ENCODE results near the gene THRAP3. TPM values are rescaled to one million over a fixed set of nuclear protein-coding genes. Genes with fewer than 3 reads are reported as not detected.

THRAP3 gene
- total RNA-seq, 4 donors from 2014 or later = 88.9 to 129 (median 115) TPM

DNA sequence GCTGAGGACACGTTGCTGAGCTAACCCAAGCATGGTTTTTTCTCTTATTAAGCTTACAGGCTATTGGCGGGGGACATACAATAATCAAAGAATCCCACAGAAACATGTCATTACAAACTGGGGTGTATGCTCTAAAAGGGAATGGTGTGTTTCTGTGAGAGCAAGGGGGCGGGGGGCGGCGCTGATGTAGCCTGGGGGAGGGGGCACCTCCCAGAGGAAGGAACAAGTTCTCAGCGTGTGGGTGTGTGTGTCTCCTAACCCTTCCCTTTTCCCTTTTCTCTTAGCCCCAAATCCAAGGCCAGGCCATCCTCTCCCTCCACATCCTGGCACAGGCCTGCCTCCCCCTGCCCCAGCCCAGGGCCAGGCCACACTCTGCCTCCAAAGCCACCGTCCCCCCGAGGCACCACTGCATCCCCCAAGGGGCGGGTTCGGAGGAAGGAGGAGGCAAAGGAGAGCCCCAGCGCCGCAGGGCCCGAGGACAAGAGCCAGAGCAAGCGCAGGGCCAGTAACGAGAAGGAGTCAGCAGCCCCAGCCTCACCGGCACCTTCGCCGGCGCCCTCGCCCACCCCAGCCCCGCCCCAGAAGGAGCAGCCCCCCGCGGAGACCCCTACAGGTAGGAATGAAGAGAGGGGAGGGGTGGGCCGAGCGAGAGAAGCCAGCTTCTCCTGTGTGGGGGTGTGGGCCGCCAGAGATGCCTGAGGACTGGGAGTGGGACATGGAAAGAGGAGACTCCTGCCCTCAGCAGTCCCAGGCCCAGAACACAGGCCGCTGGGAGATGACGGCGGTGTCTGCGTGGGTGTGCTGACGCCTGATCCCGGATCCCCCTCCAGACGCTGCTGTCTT is 46.4 kb upstream of the THRAP3 start:
- no peak overlapping the region for H3K4me3 ChIP-seq (replicated peaks in 1 of 3)
- intact Hi-C loops (cut with DNase I) = no loop called here
- H3K4me1 ChIP-seq = peaks cover 20 to 25% of the 10 kb centered on the region in 2 donors
- H3K36me3 ChIP-seq = peaks cover 69 to 77% of the 10 kb centered on the region in 2 donors
- no peak for TF ChIP-seq POLR2A (IDR thresholded peaks at IDR 0.05)
- TF ChIP-seq, protein P1, sequence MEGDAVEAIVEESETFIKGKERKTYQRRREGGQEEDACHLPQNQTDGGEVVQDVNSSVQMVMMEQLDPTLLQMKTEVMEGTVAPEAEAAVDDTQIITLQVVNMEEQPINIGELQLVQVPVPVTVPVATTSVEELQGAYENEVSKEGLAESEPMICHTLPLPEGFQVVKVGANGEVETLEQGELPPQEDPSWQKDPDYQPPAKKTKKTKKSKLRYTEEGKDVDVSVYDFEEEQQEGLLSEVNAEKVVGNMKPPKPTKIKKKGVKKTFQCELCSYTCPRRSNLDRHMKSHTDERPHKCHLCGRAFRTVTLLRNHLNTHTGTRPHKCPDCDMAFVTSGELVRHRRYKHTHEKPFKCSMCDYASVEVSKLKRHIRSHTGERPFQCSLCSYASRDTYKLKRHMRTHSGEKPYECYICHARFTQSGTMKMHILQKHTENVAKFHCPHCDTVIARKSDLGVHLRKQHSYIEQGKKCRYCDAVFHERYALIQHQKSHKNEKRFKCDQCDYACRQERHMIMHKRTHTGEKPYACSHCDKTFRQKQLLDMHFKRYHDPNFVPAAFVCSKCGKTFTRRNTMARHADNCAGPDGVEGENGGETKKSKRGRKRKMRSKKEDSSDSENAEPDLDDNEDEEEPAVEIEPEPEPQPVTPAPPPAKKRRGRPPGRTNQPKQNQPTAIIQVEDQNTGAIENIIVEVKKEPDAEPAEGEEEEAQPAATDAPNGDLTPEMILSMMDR (IDR thresholded peaks at IDR 0.05) = no peak
- no peaks in the 10 kb centered on the region for H3K27me3 ChIP-seq
- no peak for DNase-seq
- no peaks in the 10 kb centered on the region for H3K9me3 ChIP-seq
- WGBS, 2 donors = 85 to 86% methylated on average over 31 to 33 of the region's 33 CpGs
- H3K27ac ChIP-seq = no peak overlapping the region

DNA sequence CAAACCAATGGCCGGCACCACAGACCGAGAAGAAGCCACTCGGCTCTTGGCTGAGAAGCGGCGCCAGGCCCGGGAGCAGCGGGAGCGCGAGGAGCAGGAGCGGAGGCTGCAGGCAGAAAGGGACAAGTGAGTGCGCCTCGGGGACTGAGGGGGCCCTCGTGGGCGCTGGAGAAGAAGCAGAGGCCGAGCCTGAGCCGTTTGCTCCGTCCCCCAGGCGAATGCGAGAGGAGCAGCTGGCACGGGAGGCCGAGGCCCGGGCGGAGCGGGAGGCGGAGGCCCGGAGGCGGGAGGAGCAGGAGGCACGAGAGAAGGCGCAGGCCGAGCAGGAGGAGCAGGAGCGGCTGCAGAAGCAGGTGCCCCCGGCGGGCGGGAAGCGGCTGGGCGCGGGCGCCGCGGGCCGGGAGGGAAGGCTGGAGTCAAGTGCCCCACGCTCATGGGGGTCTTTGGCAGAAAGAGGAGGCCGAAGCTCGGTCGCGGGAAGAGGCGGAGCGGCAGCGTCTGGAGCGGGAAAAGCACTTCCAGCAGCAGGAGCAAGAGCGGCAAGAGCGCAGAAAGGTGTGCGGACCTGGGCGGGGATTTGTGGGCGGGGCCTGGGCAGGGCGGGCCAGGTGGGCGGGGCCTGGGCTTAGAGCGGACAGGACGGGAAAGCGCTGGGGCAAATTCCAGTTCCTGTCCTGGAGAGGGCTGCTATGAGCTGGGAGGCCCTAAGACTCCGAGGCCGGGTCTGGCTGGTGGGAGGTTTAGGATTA is 45.6 kb upstream of the THRAP3 start:
- H3K9me3 ChIP-seq = no peaks in the 10 kb centered on the region

DNA sequence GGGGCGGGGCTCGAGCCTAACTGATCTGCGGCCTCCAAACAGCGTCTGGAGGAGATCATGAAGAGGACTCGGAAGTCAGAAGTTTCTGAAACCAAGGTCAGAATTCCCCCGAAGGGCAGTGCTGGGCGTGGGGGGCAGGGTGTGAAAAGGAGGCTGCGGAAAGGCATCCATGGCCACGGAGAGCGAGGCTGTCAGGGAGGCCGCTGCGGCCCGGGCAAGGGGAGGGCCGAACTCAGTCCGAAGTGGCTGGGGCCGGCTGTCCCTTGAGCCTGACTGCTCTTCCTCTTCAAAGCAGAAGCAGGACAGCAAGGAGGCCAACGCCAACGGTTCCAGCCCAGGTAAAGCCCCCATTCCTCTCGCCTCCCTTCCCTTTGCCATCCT is 45.0 kb upstream of the THRAP3 start:
- no peak for DNase-seq
- H3K4me1 ChIP-seq = peaks cover 21 to 36% of the 10 kb centered on the region in 2 donors
- WGBS, 2 donors = 89 to 93% methylated on average over 19 of the region's 19 CpGs
- H3K36me3 ChIP-seq = peaks cover 57 to 63% of the 10 kb centered on the region in 2 donors
- no peaks in the 10 kb centered on the region for H3K9me3 ChIP-seq
- TF ChIP-seq POLR2A (IDR thresholded peaks at IDR 0.05) = no peak
- TF ChIP-seq, protein P1 (IDR thresholded peaks at IDR 0.05) = no peak
- no peaks in the 10 kb centered on the region for H3K27me3 ChIP-seq
- no peak overlapping the region for H3K4me3 ChIP-seq (replicated peaks in 1 of 3)
- H3K27ac ChIP-seq = no peak overlapping the region
- intact Hi-C loops (cut with DNase I) = no loop called here

More for the DNA sequence above, 45.6 kb upstream of the THRAP3 start:
- DNase-seq = no peak
- Histone ChIP-seq H3K36me3 (peaks cover 62 to 68% of the 10 kb centered on the region in 2 donors), H3K27ac (no peak overlapping the region), H3K27me3 (no peaks in the 10 kb centered on the region), H3K4me1 (peaks cover 25 to 32% of the 10 kb centered on the region in 2 donors), H3K4me3 (replicated peaks in 1 of 3) (no peak overlapping the region)
- no peak for TF ChIP-seq POLR2A (IDR thresholded peaks at IDR 0.05)
- TF ChIP-seq, protein P1 (IDR thresholded peaks at IDR 0.05) = no peak
- intact Hi-C loops (cut with DNase I) = no loop called here
- 85 to 90% methylated on average over 62 of the region's 62 CpGs for WGBS, 2 donors

DNA sequence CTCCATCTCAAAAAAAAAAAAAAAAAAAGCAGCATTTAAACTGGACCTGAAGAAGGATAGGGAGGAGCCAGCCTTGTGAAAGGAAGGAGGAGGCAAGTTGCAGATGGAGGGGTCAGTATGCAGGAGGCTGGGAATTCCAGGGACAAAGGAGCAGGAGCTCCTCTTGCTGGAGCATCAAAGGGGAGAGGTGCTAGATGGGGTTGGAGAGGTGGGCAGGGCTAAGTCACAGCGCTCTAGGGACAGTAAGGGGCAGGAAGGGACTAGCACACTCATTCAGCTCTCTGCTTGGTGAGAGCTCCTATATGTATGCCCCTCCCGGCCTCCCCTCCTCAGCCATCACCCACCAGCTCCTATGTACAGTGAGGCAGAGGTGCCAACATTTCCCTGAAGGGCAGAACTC is 41.5 kb upstream of the THRAP3 start:
- H3K4me1 ChIP-seq = peaks cover 10 to 22% of the 10 kb centered on the region in 2 donors
- H3K27me3 ChIP-seq = no peaks in the 10 kb centered on the region
- H3K36me3 ChIP-seq = peaks cover 31 to 33% of the 10 kb centered on the region in 2 donors
- peak overlapping the region; percentile 87 to 97 (median 87) for H3K27ac ChIP-seq
- intact Hi-C loops (cut with DNase I) = no loop called here
- no peak overlapping the region for H3K4me3 ChIP-seq (replicated peaks in 1 of 3)
- no peak for TF ChIP-seq POLR2A (IDR thresholded peaks at IDR 0.05)
- TF ChIP-seq, protein P1 (IDR thresholded peaks at IDR 0.05) = no peak
- 43 to 58% methylated on average over 2 of the region's 2 CpGs for WGBS, 2 donors
- H3K9me3 ChIP-seq = no peaks in the 10 kb centered on the region
- DNase-seq = no peak

All from thyroid gland (tissue), 4 donors.